ENCODE measurements around the gene TTLL7. TPM values are rescaled to one million over a fixed set of nuclear protein-coding genes. Genes with fewer than 3 reads are reported as not detected.

TTLL7 gene
- total RNA-seq, 1 donor from 2014 or later = not detected

DNA sequence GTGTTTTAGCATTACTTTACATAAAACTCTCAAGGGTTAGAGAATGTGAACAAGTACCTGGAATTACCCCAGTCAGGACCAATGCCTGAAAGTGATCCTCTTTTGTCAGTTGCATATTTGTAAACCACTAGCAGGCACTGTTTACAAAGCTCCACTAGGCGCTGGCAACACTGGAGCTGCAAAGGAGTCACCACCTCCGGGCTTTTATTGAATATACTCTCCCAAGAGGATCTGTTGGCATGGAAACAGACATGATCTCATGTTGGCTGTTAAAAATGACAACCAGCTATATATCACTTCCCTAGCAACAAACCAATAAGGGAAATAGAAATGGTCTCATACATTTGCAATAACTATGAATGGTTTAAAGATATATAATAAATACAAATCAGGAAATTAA lies 116.0 kb downstream of the TTLL7 start:
- TF ChIP-seq, protein P1, sequence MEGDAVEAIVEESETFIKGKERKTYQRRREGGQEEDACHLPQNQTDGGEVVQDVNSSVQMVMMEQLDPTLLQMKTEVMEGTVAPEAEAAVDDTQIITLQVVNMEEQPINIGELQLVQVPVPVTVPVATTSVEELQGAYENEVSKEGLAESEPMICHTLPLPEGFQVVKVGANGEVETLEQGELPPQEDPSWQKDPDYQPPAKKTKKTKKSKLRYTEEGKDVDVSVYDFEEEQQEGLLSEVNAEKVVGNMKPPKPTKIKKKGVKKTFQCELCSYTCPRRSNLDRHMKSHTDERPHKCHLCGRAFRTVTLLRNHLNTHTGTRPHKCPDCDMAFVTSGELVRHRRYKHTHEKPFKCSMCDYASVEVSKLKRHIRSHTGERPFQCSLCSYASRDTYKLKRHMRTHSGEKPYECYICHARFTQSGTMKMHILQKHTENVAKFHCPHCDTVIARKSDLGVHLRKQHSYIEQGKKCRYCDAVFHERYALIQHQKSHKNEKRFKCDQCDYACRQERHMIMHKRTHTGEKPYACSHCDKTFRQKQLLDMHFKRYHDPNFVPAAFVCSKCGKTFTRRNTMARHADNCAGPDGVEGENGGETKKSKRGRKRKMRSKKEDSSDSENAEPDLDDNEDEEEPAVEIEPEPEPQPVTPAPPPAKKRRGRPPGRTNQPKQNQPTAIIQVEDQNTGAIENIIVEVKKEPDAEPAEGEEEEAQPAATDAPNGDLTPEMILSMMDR (IDR thresholded peaks at IDR 0.05) = no peak
- H3K27me3 Mint-ChIP-seq = no peaks in the 10 kb centered on the region
- ATAC-seq (ENCODE audit: low read depth) = no peak
- no peaks in the 10 kb centered on the region for H3K9me3 Mint-ChIP-seq
- DNase-seq = no peak
- H3K4me1 Mint-ChIP-seq = no peaks in the 10 kb centered on the region
- no peak overlapping the region for H3K4me3 Mint-ChIP-seq
- CTCF ChIA-PET = no interaction called here
- H3K36me3 Mint-ChIP-seq (ENCODE audit: low read depth) = no peaks in the 10 kb centered on the region
- intact Hi-C loops (cut with micrococcal nuclease) = no loop called here
- POLR2A ChIA-PET = no interaction called here
- no peak overlapping the region for H3K27ac Mint-ChIP-seq

GRCh38 chr1:83872515-83872914 lies 126.4 kb downstream of the TTLL7 start:
- H3K4me3 Mint-ChIP-seq = no peak overlapping the region
- POLR2A ChIA-PET = no interaction called here

GRCh38 chr1:83864991-83865390 lies 133.9 kb downstream of the TTLL7 start:
- H3K27ac Mint-ChIP-seq = no peak overlapping the region
- intact Hi-C loops (cut with micrococcal nuclease) = loop anchor here (10.0 kb wide), 1 partner anchor 280 kb away; no protein-coding TSS in a partner anchor
- H3K4me3 Mint-ChIP-seq = no peak overlapping the region
- ChIA-PET CTCF (no interaction called here), POLR2A (no interaction called here)
- H3K27me3 Mint-ChIP-seq = no peaks in the 10 kb centered on the region
- H3K4me1 Mint-ChIP-seq = peaks cover 11% of the 10 kb centered on the region
- no peak for ATAC-seq (ENCODE audit: low read depth)
- H3K36me3 Mint-ChIP-seq (ENCODE audit: low read depth) = no peaks in the 10 kb centered on the region
- TF ChIP-seq, protein P1 (IDR thresholded peaks at IDR 0.05) = no peak
- DNase-seq = no peak
- H3K9me3 Mint-ChIP-seq = no peaks in the 10 kb centered on the region

More at GRCh38 chr1:83872515-83872914, 126.4 kb downstream of the TTLL7 start:
- ATAC-seq (ENCODE audit: low read depth) (no peak), DNase-seq (no peak)
- TF ChIP-seq, protein P1 (IDR thresholded peaks at IDR 0.05) = no peak
- no peaks in the 10 kb centered on the region for H3K27me3 Mint-ChIP-seq
- intact Hi-C loops (cut with micrococcal nuclease) = no loop called here
- no peak overlapping the region for H3K27ac Mint-ChIP-seq
- CTCF ChIA-PET = no interaction called here
- no peaks in the 10 kb centered on the region for H3K36me3 Mint-ChIP-seq (ENCODE audit: low read depth)
- peaks cover 2% of the 10 kb centered on the region for H3K9me3 Mint-ChIP-seq
- H3K4me1 Mint-ChIP-seq = peaks cover 5% of the 10 kb centered on the region

- H3K4me3 Mint-ChIP-seq = peak overlapping the region; percentile 79
Measured at GRCh38 chr1:83860490-83861221, 138.3 kb downstream of the TTLL7 start.

GRCh38 chr1:83857716-83858115 lies 141.2 kb downstream of the TTLL7 start:
- H3K4me3 Mint-ChIP-seq = no peak overlapping the region
- CTCF ChIA-PET = no interaction called here

More at GRCh38 chr1:83860490-83861221, 138.3 kb downstream of the TTLL7 start:
- no peaks in the 10 kb centered on the region for H3K36me3 Mint-ChIP-seq (ENCODE audit: low read depth)
- peaks cover 7% of the 10 kb centered on the region for H3K4me1 Mint-ChIP-seq
- H3K9me3 Mint-ChIP-seq = no peaks in the 10 kb centered on the region
- H3K27me3 Mint-ChIP-seq = no peaks in the 10 kb centered on the region
- DNase-seq = peak; percentile 73
- intact Hi-C loops (cut with micrococcal nuclease) = loop anchor here (2.0 to 10.0 kb wide), 4 partner anchors 100 to 1086 kb away; no protein-coding TSS in a partner anchor
- TF ChIP-seq, protein P1 (IDR thresholded peaks at IDR 0.05) = peak; percentile 81
- ChIA-PET POLR2A (interaction anchor here (0.9 to 1.2 kb wide), 2 partner anchors 352 to 359 kb away, joined by 4 read pairs; no protein-coding TSS in a partner anchor), CTCF (no interaction called here)
- peak; percentile 91 for ATAC-seq (ENCODE audit: low read depth)
- peak overlapping the region; percentile 64 for H3K27ac Mint-ChIP-seq

More at GRCh38 chr1:83857716-83858115, 141.2 kb downstream of the TTLL7 start:
- H3K36me3 Mint-ChIP-seq (ENCODE audit: low read depth) = no peaks in the 10 kb centered on the region
- intact Hi-C loops (cut with micrococcal nuclease) = loop anchor here (5.0 kb wide), 1 partner anchor 165 kb away; no protein-coding TSS in a partner anchor
- H3K27me3 Mint-ChIP-seq = no peaks in the 10 kb centered on the region
- TF ChIP-seq, protein P1 (IDR thresholded peaks at IDR 0.05) = no peak
- peaks cover 7% of the 10 kb centered on the region for H3K4me1 Mint-ChIP-seq
- POLR2A ChIA-PET = no interaction called here
- H3K27ac Mint-ChIP-seq = no peak overlapping the region
- DNase-seq = no peak
- no peaks in the 10 kb centered on the region for H3K9me3 Mint-ChIP-seq
- ATAC-seq (ENCODE audit: low read depth) = no peak

Measured in activated B cell treated with CpG ODN at 0.5 μM for 24 hours (primary cell).